SK-N-SH (cell line): Measurements from ENCODE around the gene GALK2. TPM values are rescaled to one million over a fixed set of nuclear protein-coding genes. Genes with fewer than 3 reads are reported as not detected.

Source experiments
- CTCF ChIA-PET: fragments of 300-600, 350-600 bp; formaldehyde crosslinking; extraction: SDS; loops from one replicate; lab custom pipeline; 2021; lab: Yijun Ruan, JAX
- POLR2A ChIA-PET: fragments of 350-600 bp; sonication (Branson Sonifier 250); formaldehyde crosslinking; extraction: SDS; loops from one replicate; lab custom pipeline; 2020; ENCODE audit warnings: antibody characterized with exemption, inconsistent platforms; lab: Yijun Ruan, JAX
- DNase-seq: peaks from one replicate; pipeline ENCODE4 v3.0.0; 2012
- H2AFZ ChIP-seq: fragments of 200-600 bp; sonication (generic); 2 replicates; pipeline ENCODE4 v1.8.1; 2016; ENCODE audit warnings: antibody characterized with exemption, mild to moderate bottlenecking, low read depth
- H3F3A ChIP-seq: fragments of 200-600 bp; sonication (generic); replicated peaks from 2 replicates; pipeline ENCODE3; 2016; ENCODE audit warnings: antibody characterized with exemption, mild to moderate bottlenecking; ENCODE audit not compliant: insufficient read depth
- H3K27ac ChIP-seq, 2 experiments: fragments of 200-500 bp in 1 of 2; fragments of 200-600 bp in 1 of 2; sonication (Bioruptor generic) in 1 of 2; sonication (generic), shearing (Covaris generic) in 1 of 2; 2 replicates each; pipeline versions ENCODE4 v1.5.1 to v1.6.1; 2014 to 2016; ENCODE audit warnings: low read depth in 2 of 2, inconsistent platforms in 1 of 2, low read length in 1 of 2, mild to moderate bottlenecking in 1 of 2, mixed read lengths in 1 of 2
- H3K27me3 ChIP-seq: fragments of 200-600 bp; sonication (generic), shearing (Covaris generic); 2 replicates; pipeline ENCODE4 v1.6.1; 2016; ENCODE audit warnings: mixed run types; ENCODE audit not compliant: insufficient read depth
- H3K36me3 ChIP-seq, 2 experiments: fragments of 200-500 bp in 1 of 2; fragments of 200-600 bp in 1 of 2; sonication (Bioruptor generic) in 1 of 2; sonication (generic) in 1 of 2; replicated peaks in 1 of 2; 2 replicates each; pipeline versions ENCODE3 to v1.5.1; 2014 to 2016; ENCODE audit warnings: low read length in 1 of 2, mild to moderate bottlenecking in 1 of 2; ENCODE audit not compliant: insufficient read depth in 2 of 2, control insufficient read depth in 1 of 2
- H3K4me1 ChIP-seq, 2 experiments: fragments of 200-500 bp in 1 of 2; fragments of 200-600 bp in 1 of 2; sonication (Bioruptor generic) in 1 of 2; sonication (generic), shearing (Covaris generic) in 1 of 2; 2 replicates each; pipeline versions ENCODE4 v1.5.1 to v1.6.1; 2014 to 2016; ENCODE audit warnings: low read depth in 1 of 2, low read length in 1 of 2, mixed run types in 1 of 2; ENCODE audit not compliant: insufficient read depth in 2 of 2, control insufficient read depth in 1 of 2
- H3K4me2 ChIP-seq: fragments of 200-600 bp; sonication (generic), shearing (Covaris generic); 2 replicates; pipeline ENCODE4 v1.6.1; 2017; ENCODE audit warnings: mixed run types
- H3K4me3 ChIP-seq, 2 experiments: fragments of 200-500 bp in 1 of 2; fragments of 200-600 bp in 1 of 2; sonication (Bioruptor generic) in 1 of 2; sonication (generic), shearing (Covaris generic) in 1 of 2; 2 replicates each; pipeline versions ENCODE4 v1.5.1 to v1.8.1; 2014 to 2016; ENCODE audit warnings: low read depth in 2 of 2, inconsistent platforms in 1 of 2, low read length in 1 of 2, mild to moderate bottlenecking in 1 of 2, mixed read lengths in 1 of 2, moderate library complexity in 1 of 2
- H3K79me2 ChIP-seq: fragments of 200-600 bp; sonication (generic); 2 replicates; pipeline ENCODE4 v1.8.1; 2017; ENCODE audit warnings: mild to moderate bottlenecking; ENCODE audit not compliant: insufficient read depth
- H3K9ac ChIP-seq: fragments of 200-600 bp; sonication (generic); 2 replicates; pipeline ENCODE4 v1.6.1; 2017; ENCODE audit warnings: mixed run types
- H3K9me2 ChIP-seq: fragments of 200-600 bp; sonication (generic); 2 replicates; pipeline ENCODE4 v1.6.1; 2017; ENCODE audit warnings: mixed run types
- H3K9me3 ChIP-seq: fragments of 200-600 bp; sonication (generic); 2 replicates; pipeline ENCODE4 v1.6.1; 2017; ENCODE audit warnings: mixed run types, mild to moderate bottlenecking, moderate library complexity
- H4K20me1 ChIP-seq: fragments of 200-600 bp; sonication (generic); 2 replicates; pipeline ENCODE4 v1.6.1; 2017; ENCODE audit warnings: mild to moderate bottlenecking, mixed run types; ENCODE audit not compliant: insufficient read depth
- CHD2 ChIP-seq: fragments of 150-350 bp; IDR thresholded peaks from 2 replicates; pipeline ENCODE4 v1.6.1; 2018; ENCODE audit warnings: low read length; ENCODE audit not compliant: partially characterized antibody
- ELF1 ChIP-seq: IDR thresholded peaks from 2 replicates; pipeline ENCODE4 v1.4.0; 2012
- EP300 ChIP-seq, 2 experiments: IDR thresholded peaks; 2 replicates each; pipeline versions ENCODE4 v1.4.0 to v1.6.1; 2012; ENCODE audit warnings: borderline replicate concordance in 1 of 2, low read depth in 1 of 2, low read length in 1 of 2
- EZH2phosphoT487 ChIP-seq: fragments of 200-600 bp; sonication (generic); IDR thresholded peaks from 2 replicates; pipeline ENCODE4 v1.6.1; 2017; ENCODE audit warnings: low read depth, mixed run types, mild to moderate bottlenecking, antibody characterized with exemption, moderate library complexity, borderline replicate concordance
- GABPA ChIP-seq: IDR thresholded peaks from 2 replicates; pipeline ENCODE4 v1.4.0; 2012; ENCODE audit warnings: low read depth, mild to moderate bottlenecking
- MEF2A ChIP-seq: IDR thresholded peaks from 2 replicates; pipeline ENCODE4 v1.4.0; 2012; ENCODE audit warnings: low read depth, borderline replicate concordance
- NFIC ChIP-seq: IDR thresholded peaks from 2 replicates; pipeline ENCODE4 v1.4.0; 2012; ENCODE audit warnings: borderline replicate concordance
- RCOR1 ChIP-seq: fragments of 150-350 bp; IDR thresholded peaks from 2 replicates; pipeline ENCODE4 v1.6.1; 2017; ENCODE audit warnings: antibody characterized with exemption, low read length
- RXRA ChIP-seq: IDR thresholded peaks from 2 replicates; pipeline ENCODE4 v1.4.0; 2012; ENCODE audit warnings: low read depth, mild to moderate bottlenecking, borderline replicate concordance
- TAF1 ChIP-seq: IDR thresholded peaks from 2 replicates; pipeline ENCODE4 v1.6.1; 2012; ENCODE audit warnings: low read depth, mild to moderate bottlenecking, low read length, moderate library complexity, borderline replicate concordance
- TCF12 ChIP-seq: IDR thresholded peaks from 2 replicates; pipeline ENCODE4 v1.4.0; 2012
- WGBS: methylation state at CpG from one replicate; pipeline ENCODE4 v1.1.6; 2017; ENCODE audit warnings: low lambda C conversion rate; 5-methylcytosine and 5-hydroxymethylcytosine counted together
- polyA plus RNA-seq, 3 experiments: library from polyadenylated mRNA; depleted of rRNA; stranded (reverse); fragments of >200 nt; gene quantifications; 2 replicates each; pipeline ENCODE4 v1.2.3, GENCODE V29; 2012
- TF ChIP-seq, protein P1 (sequence below): fragments of 150-350 bp; IDR thresholded peaks from 2 replicates; pipeline ENCODE4 v1.6.1; 2017; ENCODE audit warnings: antibody characterized with exemption, low read length, low read depth, borderline replicate concordance
- TF ChIP-seq, protein P2 (sequence below): IDR thresholded peaks from 2 replicates; pipeline ENCODE4 v1.4.0; 2012; ENCODE audit warnings: low read depth
- TF ChIP-seq, protein P3 (sequence below): fragments of 200-600 bp; sonication (generic); IDR thresholded peaks from 2 replicates; pipeline ENCODE4 v1.6.1; 2017; ENCODE audit warnings: antibody characterized with exemption, mild to moderate bottlenecking, moderate library complexity
- TF ChIP-seq, protein P4 (sequence below): IDR thresholded peaks from 2 replicates; pipeline ENCODE4 v1.4.0; 2012; ENCODE audit warnings: low read depth, borderline replicate concordance
- TF ChIP-seq, protein P5 (sequence below): IDR thresholded peaks from 2 replicates; pipeline ENCODE4; 2012
- TF ChIP-seq, protein P6 (sequence below): IDR thresholded peaks from 2 replicates; pipeline ENCODE4 v1.6.1; 2012; ENCODE audit warnings: mild to moderate bottlenecking, low read depth, low read length, moderate library complexity

GALK2 gene
- polyA plus RNA-seq, 1 of the 3 experiments (the other 2 are of a cell fraction) = 19.0 TPM

DNA sequence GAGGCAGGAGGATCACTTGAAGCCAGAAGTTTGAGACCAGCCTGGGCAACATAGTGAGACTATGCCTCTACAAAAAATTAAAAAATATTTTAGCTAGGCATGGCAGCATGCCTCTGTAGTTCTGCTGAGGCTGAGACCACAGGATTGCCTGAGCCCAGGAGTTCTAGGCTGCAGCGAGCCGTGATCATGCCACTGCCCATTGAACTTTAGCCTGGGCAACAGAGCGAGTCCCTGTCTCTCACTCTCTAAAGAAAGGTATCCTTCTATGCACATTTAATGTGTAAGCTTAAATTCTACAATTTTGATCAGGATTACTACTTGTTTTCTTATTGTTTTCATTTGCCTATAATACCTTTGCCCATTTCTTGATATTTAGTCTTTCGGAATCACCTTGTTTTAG is 26.8 kb downstream of the GALK2 start:
- no peak overlapping the region for H2AFZ ChIP-seq
- no peaks in the 10 kb centered on the region for H3K4me1 ChIP-seq
- no peak overlapping the region for H3K4me3 ChIP-seq
- WGBS = 100% methylated on average over 4 of the region's 4 CpGs
- H3K27ac ChIP-seq = no peak overlapping the region
- no peaks in the 10 kb centered on the region for H4K20me1 ChIP-seq
- H3K9me3 ChIP-seq = no peaks in the 10 kb centered on the region
- no peak for DNase-seq
- H3F3A ChIP-seq = no peaks in the 10 kb centered on the region
- H3K4me2 ChIP-seq = no peak overlapping the region
- TF ChIP-seq, protein P1, sequence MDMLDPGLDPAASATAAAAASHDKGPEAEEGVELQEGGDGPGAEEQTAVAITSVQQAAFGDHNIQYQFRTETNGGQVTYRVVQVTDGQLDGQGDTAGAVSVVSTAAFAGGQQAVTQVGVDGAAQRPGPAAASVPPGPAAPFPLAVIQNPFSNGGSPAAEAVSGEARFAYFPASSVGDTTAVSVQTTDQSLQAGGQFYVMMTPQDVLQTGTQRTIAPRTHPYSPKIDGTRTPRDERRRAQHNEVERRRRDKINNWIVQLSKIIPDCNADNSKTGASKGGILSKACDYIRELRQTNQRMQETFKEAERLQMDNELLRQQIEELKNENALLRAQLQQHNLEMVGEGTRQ = no peak
- TF ChIP-seq, protein P2, sequence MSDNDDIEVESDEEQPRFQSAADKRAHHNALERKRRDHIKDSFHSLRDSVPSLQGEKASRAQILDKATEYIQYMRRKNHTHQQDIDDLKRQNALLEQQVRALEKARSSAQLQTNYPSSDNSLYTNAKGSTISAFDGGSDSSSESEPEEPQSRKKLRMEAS = no peak
- TF ChIP-seq EP300 (IDR thresholded peaks at IDR 0.05; ENCODE audit: borderline replicate concordance in 1 of 2, low read depth in 1 of 2, low read length in 1 of 2) (no peak), ELF1 (no peak), RXRA (no peak), CHD2 (no peak), EZH2phosphoT487 (no peak), GABPA (no peak), TCF12 (no peak), RCOR1 (no peak), TAF1 (no peak), NFIC (no peak), MEF2A (no peak)
- TF ChIP-seq, protein P3, sequence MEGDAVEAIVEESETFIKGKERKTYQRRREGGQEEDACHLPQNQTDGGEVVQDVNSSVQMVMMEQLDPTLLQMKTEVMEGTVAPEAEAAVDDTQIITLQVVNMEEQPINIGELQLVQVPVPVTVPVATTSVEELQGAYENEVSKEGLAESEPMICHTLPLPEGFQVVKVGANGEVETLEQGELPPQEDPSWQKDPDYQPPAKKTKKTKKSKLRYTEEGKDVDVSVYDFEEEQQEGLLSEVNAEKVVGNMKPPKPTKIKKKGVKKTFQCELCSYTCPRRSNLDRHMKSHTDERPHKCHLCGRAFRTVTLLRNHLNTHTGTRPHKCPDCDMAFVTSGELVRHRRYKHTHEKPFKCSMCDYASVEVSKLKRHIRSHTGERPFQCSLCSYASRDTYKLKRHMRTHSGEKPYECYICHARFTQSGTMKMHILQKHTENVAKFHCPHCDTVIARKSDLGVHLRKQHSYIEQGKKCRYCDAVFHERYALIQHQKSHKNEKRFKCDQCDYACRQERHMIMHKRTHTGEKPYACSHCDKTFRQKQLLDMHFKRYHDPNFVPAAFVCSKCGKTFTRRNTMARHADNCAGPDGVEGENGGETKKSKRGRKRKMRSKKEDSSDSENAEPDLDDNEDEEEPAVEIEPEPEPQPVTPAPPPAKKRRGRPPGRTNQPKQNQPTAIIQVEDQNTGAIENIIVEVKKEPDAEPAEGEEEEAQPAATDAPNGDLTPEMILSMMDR = no peak
- TF ChIP-seq, protein P4, sequence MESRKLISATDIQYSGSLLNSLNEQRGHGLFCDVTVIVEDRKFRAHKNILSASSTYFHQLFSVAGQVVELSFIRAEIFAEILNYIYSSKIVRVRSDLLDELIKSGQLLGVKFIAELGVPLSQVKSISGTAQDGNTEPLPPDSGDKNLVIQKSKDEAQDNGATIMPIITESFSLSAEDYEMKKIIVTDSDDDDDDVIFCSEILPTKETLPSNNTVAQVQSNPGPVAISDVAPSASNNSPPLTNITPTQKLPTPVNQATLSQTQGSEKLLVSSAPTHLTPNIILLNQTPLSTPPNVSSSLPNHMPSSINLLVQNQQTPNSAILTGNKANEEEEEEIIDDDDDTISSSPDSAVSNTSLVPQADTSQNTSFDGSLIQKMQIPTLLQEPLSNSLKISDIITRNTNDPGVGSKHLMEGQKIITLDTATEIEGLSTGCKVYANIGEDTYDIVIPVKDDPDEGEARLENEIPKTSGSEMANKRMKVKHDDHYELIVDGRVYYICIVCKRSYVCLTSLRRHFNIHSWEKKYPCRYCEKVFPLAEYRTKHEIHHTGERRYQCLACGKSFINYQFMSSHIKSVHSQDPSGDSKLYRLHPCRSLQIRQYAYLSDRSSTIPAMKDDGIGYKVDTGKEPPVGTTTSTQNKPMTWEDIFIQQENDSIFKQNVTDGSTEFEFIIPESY = no peak
- TF ChIP-seq, protein P5, sequence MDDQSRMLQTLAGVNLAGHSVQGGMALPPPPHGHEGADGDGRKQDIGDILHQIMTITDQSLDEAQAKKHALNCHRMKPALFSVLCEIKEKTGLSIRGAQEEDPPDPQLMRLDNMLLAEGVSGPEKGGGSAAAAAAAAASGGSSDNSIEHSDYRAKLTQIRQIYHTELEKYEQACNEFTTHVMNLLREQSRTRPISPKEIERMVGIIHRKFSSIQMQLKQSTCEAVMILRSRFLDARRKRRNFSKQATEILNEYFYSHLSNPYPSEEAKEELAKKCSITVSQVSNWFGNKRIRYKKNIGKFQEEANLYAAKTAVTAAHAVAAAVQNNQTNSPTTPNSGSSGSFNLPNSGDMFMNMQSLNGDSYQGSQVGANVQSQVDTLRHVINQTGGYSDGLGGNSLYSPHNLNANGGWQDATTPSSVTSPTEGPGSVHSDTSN = no peak
- TF ChIP-seq, protein P6, sequence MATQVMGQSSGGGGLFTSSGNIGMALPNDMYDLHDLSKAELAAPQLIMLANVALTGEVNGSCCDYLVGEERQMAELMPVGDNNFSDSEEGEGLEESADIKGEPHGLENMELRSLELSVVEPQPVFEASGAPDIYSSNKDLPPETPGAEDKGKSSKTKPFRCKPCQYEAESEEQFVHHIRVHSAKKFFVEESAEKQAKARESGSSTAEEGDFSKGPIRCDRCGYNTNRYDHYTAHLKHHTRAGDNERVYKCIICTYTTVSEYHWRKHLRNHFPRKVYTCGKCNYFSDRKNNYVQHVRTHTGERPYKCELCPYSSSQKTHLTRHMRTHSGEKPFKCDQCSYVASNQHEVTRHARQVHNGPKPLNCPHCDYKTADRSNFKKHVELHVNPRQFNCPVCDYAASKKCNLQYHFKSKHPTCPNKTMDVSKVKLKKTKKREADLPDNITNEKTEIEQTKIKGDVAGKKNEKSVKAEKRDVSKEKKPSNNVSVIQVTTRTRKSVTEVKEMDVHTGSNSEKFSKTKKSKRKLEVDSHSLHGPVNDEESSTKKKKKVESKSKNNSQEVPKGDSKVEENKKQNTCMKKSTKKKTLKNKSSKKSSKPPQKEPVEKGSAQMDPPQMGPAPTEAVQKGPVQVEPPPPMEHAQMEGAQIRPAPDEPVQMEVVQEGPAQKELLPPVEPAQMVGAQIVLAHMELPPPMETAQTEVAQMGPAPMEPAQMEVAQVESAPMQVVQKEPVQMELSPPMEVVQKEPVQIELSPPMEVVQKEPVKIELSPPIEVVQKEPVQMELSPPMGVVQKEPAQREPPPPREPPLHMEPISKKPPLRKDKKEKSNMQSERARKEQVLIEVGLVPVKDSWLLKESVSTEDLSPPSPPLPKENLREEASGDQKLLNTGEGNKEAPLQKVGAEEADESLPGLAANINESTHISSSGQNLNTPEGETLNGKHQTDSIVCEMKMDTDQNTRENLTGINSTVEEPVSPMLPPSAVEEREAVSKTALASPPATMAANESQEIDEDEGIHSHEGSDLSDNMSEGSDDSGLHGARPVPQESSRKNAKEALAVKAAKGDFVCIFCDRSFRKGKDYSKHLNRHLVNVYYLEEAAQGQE = no peak
- H3K9me2 ChIP-seq = no peaks in the 10 kb centered on the region
- no peaks in the 10 kb centered on the region for H3K27me3 ChIP-seq
- ChIA-PET CTCF (interaction anchor here (1.4 kb wide), 1 partner anchor 38 kb away, joined by 3 read pairs; no protein-coding TSS in a partner anchor), POLR2A (no interaction called here)
- no peaks in the 10 kb centered on the region for H3K36me3 ChIP-seq
- H3K9ac ChIP-seq = no peak overlapping the region
- H3K79me2 ChIP-seq = peaks cover 9% of the 10 kb centered on the region; the same call in 1 of the 2 replicates
